CD8-positive, alpha-beta memory T cell (primary cell): Measurements from ENCODE around the gene ESYT3. TPM values are rescaled to one million over a fixed set of nuclear protein-coding genes. Genes with fewer than 3 reads are reported as not detected.

Source experiments
- CTCF ChIA-PET: fragments of 350-600 bp; sonication (Branson Sonifier 250); formaldehyde crosslinking; loops from one replicate; lab custom pipeline; 2021; ENCODE audit warnings: antibody characterized with exemption; lab: Charles Lee
- POLR2A ChIA-PET: fragments of 350-600 bp; sonication (Branson Sonifier 250); formaldehyde crosslinking; loops from one replicate; lab custom pipeline; 2021; ENCODE audit warnings: antibody characterized with exemption; lab: Charles Lee
- DNase-seq, 5 donors: peaks; one replicate each; pipeline versions ENCODE4 v3.0.0 to v3.0.0-alpha.2; 2020 to 2022; ENCODE audit warnings: mixed read lengths in 1 of 5
- H3K27ac ChIP-seq: one replicate; pipeline ENCODE4 v1.7.0; 2013; ENCODE audit warnings: low read depth, mild to moderate bottlenecking, low read length, moderate library complexity
- H3K27me3 ChIP-seq: 2 replicates; pipeline ENCODE4 v1.7.0; 2013; ENCODE audit warnings: low read length, mild to moderate bottlenecking; ENCODE audit not compliant: insufficient read depth, poor library complexity, severe bottlenecking
- H3K36me3 ChIP-seq: 2 replicates; pipeline ENCODE4 v1.7.0; 2013; ENCODE audit warnings: mild to moderate bottlenecking, low read length, moderate library complexity; ENCODE audit not compliant: insufficient read depth
- H3K4me1 ChIP-seq: 2 replicates; pipeline ENCODE4 v1.7.0; 2013; ENCODE audit warnings: mild to moderate bottlenecking, low read length, moderate library complexity; ENCODE audit not compliant: insufficient read depth
- H3K4me3 ChIP-seq: 2 replicates; pipeline ENCODE4 v1.7.0; 2013; ENCODE audit warnings: mild to moderate bottlenecking, low read length
- H3K9me3 ChIP-seq: 2 replicates; pipeline ENCODE4 v1.7.0; 2013; ENCODE audit warnings: mild to moderate bottlenecking, low read length
- H3K27ac Mint-ChIP-seq, 8 donors: one replicate each; pipeline ENCODE4 v1.8.0; 2020 to 2021; ENCODE audit warnings: mixed read lengths in 8 of 8, mild to moderate bottlenecking in 6 of 8, inconsistent platforms in 3 of 8, moderate library complexity in 3 of 8
- H3K27me3 Mint-ChIP-seq, 2 donors: one replicate each; pipeline ENCODE4 v1.8.0; 2020 to 2021; ENCODE audit warnings: mixed read lengths in 2 of 2, mild to moderate bottlenecking in 1 of 2, moderate library complexity in 1 of 2
- H3K36me3 Mint-ChIP-seq, 3 donors: one replicate each; pipeline ENCODE4 v1.8.0; 2020 to 2021; ENCODE audit warnings: mixed read lengths in 3 of 3, inconsistent platforms in 1 of 3, mild to moderate bottlenecking in 1 of 3
- H3K4me1 Mint-ChIP-seq, 3 donors: one replicate each; pipeline ENCODE4 v1.8.0; 2020 to 2021; ENCODE audit warnings: mixed read lengths in 3 of 3, inconsistent platforms in 1 of 3, mild to moderate bottlenecking in 1 of 3
- H3K4me3 Mint-ChIP-seq, 7 donors: one replicate each; pipeline ENCODE4 v1.8.0; 2020 to 2021; ENCODE audit warnings: mixed read lengths in 7 of 7, mild to moderate bottlenecking in 6 of 7, moderate library complexity in 4 of 7, inconsistent platforms in 2 of 7
- H3K9me3 Mint-ChIP-seq, 5 donors: one replicate each; pipeline ENCODE4 v1.8.0; 2020 to 2022; ENCODE audit warnings: mixed read lengths in 5 of 5, mild to moderate bottlenecking in 3 of 5, moderate library complexity in 2 of 5, inconsistent platforms in 1 of 5
- polyA plus RNA-seq: library from polyadenylated mRNA; unstranded; fragments of 300-500 nt; fragmentation: Illumina TruSeq; gene quantifications from one replicate; pipeline ENCODE4 v1.2.3, GENCODE V29; 2021
- total RNA-seq, 2 experiments: library from RNA; stranded (reverse); gene quantifications; one replicate each; pipeline ENCODE4 v1.2.3, GENCODE V29; 2021

The ESYT3 gene
- total and polyA plus RNA-seq, 3 experiments from 2014 or later: 0.07 TPM; not detected in 1

GRCh38 chr3:138432576-138433240 lies 1.7 kb upstream of the ESYT3 start:
- ChIA-PET CTCF (interaction anchor here (3.2 kb wide), 1 partner anchor 15 kb away, joined by 12 read pairs; no protein-coding TSS in a partner anchor), POLR2A (no interaction called here)
- H3K4me3 Mint-ChIP-seq: peak overlapping the region in 3 of 7 donors; percentile 20 to 70 (median 42)
- DNase-seq: no peak
- Histone ChIP-seq H3K36me3 (no peaks in the 10 kb centered on the region), H3K27ac (no peak overlapping the region), H3K4me3 (no peak overlapping the region), H3K27me3 (peaks cover 6% of the 10 kb centered on the region), H3K9me3 (no peaks in the 10 kb centered on the region), H3K4me1 (no peaks in the 10 kb centered on the region)
- no peak overlapping the region for H3K27ac Mint-ChIP-seq
- H3K36me3 Mint-ChIP-seq: no peaks in the 10 kb centered on the region
- peaks cover 37 to 53% of the 10 kb centered on the region in 2 donors for H3K27me3 Mint-ChIP-seq
- H3K9me3 Mint-ChIP-seq: no peaks in the 10 kb centered on the region
- peaks cover 8 to 25% (median 14%) of the 10 kb centered on the region in 3 donors for H3K4me1 Mint-ChIP-seq

- no peak for DNase-seq
- POLR2A ChIA-PET: interaction anchor here (0.6 kb wide), 1 partner anchor 174 kb away, joined by 3 read pairs; no protein-coding TSS in a partner anchor
- H3K36me3 Mint-ChIP-seq: no peaks in the 10 kb centered on the region
- peaks cover 35 to 62% of the 10 kb centered on the region in 2 donors for H3K27me3 Mint-ChIP-seq
- no peaks in the 10 kb centered on the region for H3K4me1 ChIP-seq
- H3K4me1 Mint-ChIP-seq: peaks cover 8 to 25% (median 14%) of the 10 kb centered on the region in 3 donors
- no peaks in the 10 kb centered on the region for H3K9me3 Mint-ChIP-seq
- no peak overlapping the region for H3K27ac Mint-ChIP-seq
- no peaks in the 10 kb centered on the region for H3K36me3 ChIP-seq
- no peak overlapping the region for H3K27ac ChIP-seq
- peak overlapping the region; percentile 51 to 74 (median 57) for H3K4me3 Mint-ChIP-seq
- peaks cover 6% of the 10 kb centered on the region for H3K27me3 ChIP-seq
- no peak overlapping the region for H3K4me3 ChIP-seq
- CTCF ChIA-PET: interaction anchor here (0.8 to 1.9 kb wide), 3 partner anchors 9 to 16 kb away, joined by 3 to 6 read pairs (median 5); no protein-coding TSS in a partner anchor
- H3K9me3 ChIP-seq: no peaks in the 10 kb centered on the region
Measured at GRCh38 chr3:138433892-138434275, 532 bp upstream of the ESYT3 start.

- peaks cover 34 to 61% of the 10 kb centered on the region in 2 donors for H3K27me3 Mint-ChIP-seq
- ChIA-PET POLR2A (no interaction called here), CTCF (interaction anchor here (0.8 to 1.9 kb wide), 3 partner anchors 8 to 17 kb away, joined by 3 to 6 read pairs (median 5); no protein-coding TSS in a partner anchor)
Measured at GRCh38 chr3:138434875-138435772, 708 bp downstream of the ESYT3 start.

GRCh38 chr3:138435840-138436239 lies 1.4 kb downstream of the ESYT3 start:
- ChIA-PET POLR2A (no interaction called here), CTCF (interaction anchor here (1.0 kb wide), 1 partner anchor 17 kb away, joined by 3 read pairs; no protein-coding TSS in a partner anchor)
- H3K9me3 ChIP-seq: no peaks in the 10 kb centered on the region
- peaks cover 6% of the 10 kb centered on the region for H3K27me3 ChIP-seq
- peaks cover 33 to 62% of the 10 kb centered on the region in 2 donors for H3K27me3 Mint-ChIP-seq
- DNase-seq: no peak
- H3K27ac Mint-ChIP-seq: no peak overlapping the region
- H3K9me3 Mint-ChIP-seq: no peaks in the 10 kb centered on the region
- no peaks in the 10 kb centered on the region for H3K36me3 ChIP-seq
- no peaks in the 10 kb centered on the region for H3K36me3 Mint-ChIP-seq
- H3K4me1 ChIP-seq: no peaks in the 10 kb centered on the region
- H3K4me3 ChIP-seq: no peak overlapping the region
- H3K4me3 Mint-ChIP-seq: peak overlapping the region; percentile 40 to 70 (median 57)
- H3K27ac ChIP-seq: no peak overlapping the region
- peaks cover 8 to 25% (median 14%) of the 10 kb centered on the region in 3 donors for H3K4me1 Mint-ChIP-seq

More at GRCh38 chr3:138434875-138435772, 708 bp downstream of the ESYT3 start:
- peaks cover 8 to 25% (median 14%) of the 10 kb centered on the region in 3 donors for H3K4me1 Mint-ChIP-seq
- Histone ChIP-seq H3K4me1 (no peaks in the 10 kb centered on the region), H3K4me3 (peak overlapping the region; percentile 19), H3K9me3 (no peaks in the 10 kb centered on the region), H3K36me3 (no peaks in the 10 kb centered on the region), H3K27ac (no peak overlapping the region), H3K27me3 (peaks cover 6% of the 10 kb centered on the region)
- peak overlapping the region in 6 of 7 donors; percentile 44 to 70 (median 55) for H3K4me3 Mint-ChIP-seq
- H3K27ac Mint-ChIP-seq: no peak overlapping the region
- H3K36me3 Mint-ChIP-seq: no peaks in the 10 kb centered on the region
- no peak for DNase-seq
- H3K9me3 Mint-ChIP-seq: no peaks in the 10 kb centered on the region

GRCh38 chr3:138437281-138437680 lies 2.9 kb downstream of the ESYT3 start:
- ChIA-PET POLR2A (no interaction called here), CTCF (no interaction called here)
- peaks cover 8 to 25% (median 14%) of the 10 kb centered on the region in 3 donors for H3K4me1 Mint-ChIP-seq
- no peak for DNase-seq
- no peak overlapping the region for H3K4me3 Mint-ChIP-seq
- H3K27ac Mint-ChIP-seq: no peak overlapping the region
- no peaks in the 10 kb centered on the region for H3K9me3 Mint-ChIP-seq
- Histone ChIP-seq H3K27me3 (peaks cover 6% of the 10 kb centered on the region), H3K27ac (no peak overlapping the region), H3K4me1 (no peaks in the 10 kb centered on the region), H3K4me3 (no peak overlapping the region), H3K36me3 (no peaks in the 10 kb centered on the region), H3K9me3 (no peaks in the 10 kb centered on the region)
- no peaks in the 10 kb centered on the region for H3K36me3 Mint-ChIP-seq
- H3K27me3 Mint-ChIP-seq: peaks cover 26 to 58% of the 10 kb centered on the region in 2 donors

- H3K4me3 ChIP-seq: no peak overlapping the region
- H3K27me3 ChIP-seq: peaks cover 3% of the 10 kb centered on the region
- DNase-seq: no peak
- H3K9me3 ChIP-seq: no peaks in the 10 kb centered on the region
- no peaks in the 10 kb centered on the region for H3K4me1 ChIP-seq
- ChIA-PET CTCF (interaction anchor here (1.4 kb wide), 1 partner anchor 21 kb away, joined by 4 read pairs; no protein-coding TSS in a partner anchor), POLR2A (no interaction called here)
- Mint-ChIP-seq H3K27me3 (peaks cover 20 to 44% of the 10 kb centered on the region in 2 donors), H3K27ac (no peak overlapping the region), H3K4me1 (peaks cover 5 to 17% (median 6%) of the 10 kb centered on the region in 3 donors), H3K36me3 (no peaks in the 10 kb centered on the region), H3K9me3 (no peaks in the 10 kb centered on the region), H3K4me3 (no peak overlapping the region)
- H3K36me3 ChIP-seq: no peaks in the 10 kb centered on the region
- H3K27ac ChIP-seq: no peak overlapping the region
Measured at GRCh38 chr3:138438896-138439295, 4.5 kb downstream of the ESYT3 start.

GRCh38 chr3:138439646-138440045 lies 5.2 kb downstream of the ESYT3 start:
- DNase-seq: no peak
- Mint-ChIP-seq H3K36me3 (no peaks in the 10 kb centered on the region), H3K4me1 (peaks cover 2 to 11% (median 4%) of the 10 kb centered on the region in 3 donors), H3K27ac (no peak overlapping the region), H3K9me3 (no peaks in the 10 kb centered on the region), H3K27me3 (peaks cover 16 to 42% of the 10 kb centered on the region in 2 donors), H3K4me3 (no peak overlapping the region)
- Histone ChIP-seq H3K4me1 (no peaks in the 10 kb centered on the region), H3K27ac (no peak overlapping the region), H3K9me3 (no peaks in the 10 kb centered on the region), H3K36me3 (no peaks in the 10 kb centered on the region), H3K4me3 (no peak overlapping the region), H3K27me3 (peaks cover 3% of the 10 kb centered on the region)
- POLR2A ChIA-PET: no interaction called here
- CTCF ChIA-PET: interaction anchor here (1.4 kb wide), 1 partner anchor 22 kb away, joined by 4 read pairs; no protein-coding TSS in a partner anchor
